ENCODE data around the gene LSAMP.

Gene LSAMP

GRCh38 chr3:116155841-116156240 is 289.4 kb downstream of the LSAMP start:
- no peak for DNase-seq

GRCh38 chr3:116154389-116154788 is 290.9 kb downstream of the LSAMP start:
- no peak for DNase-seq

- DNase-seq, result no peak
Observed at GRCh38 chr3:116153174-116153573, 292.1 kb downstream of the LSAMP start.

- DNase-seq, result no peak
Observed at GRCh38 chr3:116150655-116151167, 294.6 kb downstream of the LSAMP start.

GRCh38 chr3:116148881-116149851 is 296.1 kb downstream of the LSAMP start:
- peak; percentile 81 for DNase-seq

GRCh38 chr3:116145613-116146012 is 299.7 kb downstream of the LSAMP start:
- DNase-seq, result no peak

- DNase-seq, result no peak
Observed at GRCh38 chr3:116141724-116142123, 303.6 kb downstream of the LSAMP start.

- peak; percentile 42 for DNase-seq
Observed at GRCh38 chr3:116140100-116140689, 305.1 kb downstream of the LSAMP start.

- no peak for DNase-seq
Observed at GRCh38 chr3:116139641-116140040, 305.6 kb downstream of the LSAMP start.

- no peak for DNase-seq
Observed at GRCh38 chr3:116135457-116136085, 309.7 kb downstream of the LSAMP start.

- DNase-seq, result peak; percentile 34
Observed at GRCh38 chr3:116129187-116129946, 315.9 kb downstream of the LSAMP start.

- DNase-seq, result no peak
Observed at GRCh38 chr3:116127464-116127863, 317.8 kb downstream of the LSAMP start.

GRCh38 chr3:116124166-116124565 is 321.1 kb downstream of the LSAMP start:
- no peak for DNase-seq

- no peak for DNase-seq
Observed at GRCh38 chr3:116118475-116119169, 326.7 kb downstream of the LSAMP start.

GRCh38 chr3:116114586-116114985 is 330.7 kb downstream of the LSAMP start:
- DNase-seq, result no peak

- no peak for DNase-seq
Observed at GRCh38 chr3:116112696-116113095, 332.6 kb downstream of the LSAMP start.

GRCh38 chr3:116111765-116112164 is 333.5 kb downstream of the LSAMP start:
- DNase-seq, result no peak

- no peak for DNase-seq
Observed at GRCh38 chr3:116103868-116104530, 341.3 kb downstream of the LSAMP start.

GRCh38 chr3:116102037-116102436 is 343.2 kb downstream of the LSAMP start:
- no peak for DNase-seq

- DNase-seq, result no peak
Observed at GRCh38 chr3:116097226-116097625, 348.1 kb downstream of the LSAMP start.

- no peak for DNase-seq
Observed at GRCh38 chr3:116096631-116097030, 348.7 kb downstream of the LSAMP start.

- no peak for DNase-seq
Observed at GRCh38 chr3:116093374-116093773, 351.9 kb downstream of the LSAMP start.

All from NCI-H748 treated with DMSO at 0.1 percent for 48 hours (cell line).